HCT116 (cell line): ENCODE results near the gene MYBPH.

Experiments used
- POLR2A ChIP-seq: IDR thresholded peaks from 2 replicates; pipeline ENCODE4 v1.7.0; 2011; ENCODE audit warnings: borderline replicate concordance; ENCODE audit not compliant: insufficient read depth, insufficient read length; ENCODE audit errors: extremely low read depth
- POLR2AphosphoS5 ChIP-seq: IDR thresholded peaks from 2 replicates; pipeline ENCODE4 v1.6.1; 2011; ENCODE audit warnings: mild to moderate bottlenecking, low read depth, low read length, moderate library complexity
- RAD21 ChIP-seq: IDR thresholded peaks from 2 replicates; pipeline ENCODE4 v1.6.1; 2012; ENCODE audit warnings: low read depth, mild to moderate bottlenecking
- ZNF274 ChIP-seq: fragments of 200-500 bp; sonication (Bioruptor generic); IDR thresholded peaks from 2 replicates; pipeline ENCODE4 v1.6.1; 2014; ENCODE audit warnings: mild to moderate bottlenecking, low read depth, low read length, inconsistent platforms
- TF ChIP-seq, protein P1 (sequence below), 3 experiments: fragments of 200-600 bp in 1 of 3; sonication (generic) in 1 of 3; IDR thresholded peaks in 2 of 3; conservative IDR thresholded peaks in 1 of 3; 2 replicates each; pipeline ENCODE4 v1.5.1; 2012 to 2017; ENCODE audit warnings: low read depth in 2 of 3, low read length in 2 of 3, antibody characterized with exemption in 1 of 3, borderline replicate concordance in 1 of 3, control low read depth in 1 of 3, mild to moderate bottlenecking in 1 of 3, mixed read lengths in 1 of 3, mixed run types in 1 of 3, moderate library complexity in 1 of 3; ENCODE audit not compliant: insufficient read depth in 1 of 3

- TF ChIP-seq, protein P1, sequence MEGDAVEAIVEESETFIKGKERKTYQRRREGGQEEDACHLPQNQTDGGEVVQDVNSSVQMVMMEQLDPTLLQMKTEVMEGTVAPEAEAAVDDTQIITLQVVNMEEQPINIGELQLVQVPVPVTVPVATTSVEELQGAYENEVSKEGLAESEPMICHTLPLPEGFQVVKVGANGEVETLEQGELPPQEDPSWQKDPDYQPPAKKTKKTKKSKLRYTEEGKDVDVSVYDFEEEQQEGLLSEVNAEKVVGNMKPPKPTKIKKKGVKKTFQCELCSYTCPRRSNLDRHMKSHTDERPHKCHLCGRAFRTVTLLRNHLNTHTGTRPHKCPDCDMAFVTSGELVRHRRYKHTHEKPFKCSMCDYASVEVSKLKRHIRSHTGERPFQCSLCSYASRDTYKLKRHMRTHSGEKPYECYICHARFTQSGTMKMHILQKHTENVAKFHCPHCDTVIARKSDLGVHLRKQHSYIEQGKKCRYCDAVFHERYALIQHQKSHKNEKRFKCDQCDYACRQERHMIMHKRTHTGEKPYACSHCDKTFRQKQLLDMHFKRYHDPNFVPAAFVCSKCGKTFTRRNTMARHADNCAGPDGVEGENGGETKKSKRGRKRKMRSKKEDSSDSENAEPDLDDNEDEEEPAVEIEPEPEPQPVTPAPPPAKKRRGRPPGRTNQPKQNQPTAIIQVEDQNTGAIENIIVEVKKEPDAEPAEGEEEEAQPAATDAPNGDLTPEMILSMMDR (IDR thresholded peaks at IDR 0.05 in 2 of 3, conservative IDR thresholded peaks at IDR 0.05 in 1 of 3; ENCODE audit: borderline replicate concordance in 1 of 3, insufficient read depth in 1 of 3, low read depth in 2 of 3, low read length in 2 of 3), result no peak
- TF ChIP-seq POLR2AphosphoS5, result no peak
- no peak for TF ChIP-seq POLR2A
- no peak for TF ChIP-seq RAD21
- no peak for TF ChIP-seq ZNF274
Observed at GRCh38 chr1:203161175-203161574, 14.5 kb downstream of the MYBPH start.
